Eye (tissue), 1 donor: Measurements from ENCODE around the gene FRG2C.
A peak's percentile ranks its signal among the peaks of the same experiment; 100 is the strongest.
"Not testable (repeated sequence)": the region's sequence is repeated elsewhere in the genome, so short reads cannot be mapped to it uniquely, and the experiment has no call there.

Experiments
- DNase-seq: peaks from one replicate; pipeline ENCODE4 v3.0.0-alpha.2; 2015

The FRG2C gene

GRCh38 chr3:75669348-75670297, 5.5 kb downstream of the FRG2C start:
- DNase-seq = peak; percentile 68

GRCh38 chr3:75670298-75671286, 6.5 kb downstream of the FRG2C start:
- DNase-seq = peak; percentile 84

- DNase-seq = peak; percentile 75
These were observed 7.4 kb downstream of the FRG2C start for GRCh38 chr3:75671287-75672139.

- DNase-seq = peak; percentile 76
These were observed 8.1 kb downstream of the FRG2C start for GRCh38 chr3:75672140-75672775.

- DNase-seq = not testable (repeated sequence)
These were observed 19.8 kb downstream of the FRG2C start for GRCh38 chr3:75683965-75684364.

- no peak for DNase-seq
These were observed 23.2 kb downstream of the FRG2C start for GRCh38 chr3:75687323-75687722.

- peak; percentile 6 for DNase-seq
These were observed 27.9 kb downstream of the FRG2C start for GRCh38 chr3:75692061-75692460.
